OCI-LY1 (cell line): ENCODE results near the gene PDE2A.

Experiments
- CTCF ChIP-seq: fragments of 200-600 bp; sonication (generic), shearing (Covaris generic); IDR thresholded peaks from 2 replicates; pipeline ENCODE4 v1.5.1; 2017; ENCODE audit warnings: mild to moderate bottlenecking, antibody characterized with exemption, low read length, moderate library complexity, mixed read lengths
- EZH2 ChIP-seq: fragments of 200-600 bp; sonication (generic), shearing (Covaris generic); IDR thresholded peaks from 2 replicates; pipeline ENCODE4 v1.8.0; 2017; ENCODE audit warnings: borderline replicate concordance, mixed run types, mild to moderate bottlenecking, antibody characterized with exemption, low read length, moderate library complexity, mixed read lengths

DNA sequence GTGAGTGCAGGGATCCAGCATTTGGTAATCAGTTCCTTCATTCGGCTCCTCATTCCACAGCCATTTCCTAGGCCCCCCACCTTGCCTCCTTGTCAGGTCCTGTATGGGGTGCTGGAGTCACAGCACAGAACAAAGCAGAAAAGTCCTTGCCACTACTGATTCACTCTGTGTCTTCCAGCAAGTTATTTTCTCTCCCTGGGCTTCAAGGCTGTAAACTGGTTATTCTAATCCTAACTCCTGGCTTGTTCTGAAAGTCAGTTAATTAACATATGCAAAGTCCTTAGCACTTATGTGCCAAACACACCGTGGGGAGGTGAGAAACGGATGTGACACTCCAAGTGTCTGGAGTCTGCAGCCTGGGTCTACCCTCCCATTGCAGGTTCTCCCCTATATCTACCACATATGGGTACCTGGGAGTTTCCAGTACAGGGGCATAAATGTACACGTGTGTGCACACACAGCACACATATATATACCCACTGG lies 30.6 kb upstream of the PDE2A start:
- TF ChIP-seq CTCF (no peak), EZH2 (no peak)
